ENCODE measurements around the gene MYL3. TPM values are rescaled to one million over a fixed set of nuclear protein-coding genes. Genes with fewer than 3 reads are reported as not detected.
A peak's percentile ranks its signal among the peaks of the same experiment; 100 is the strongest.
"Not testable (repeated sequence)": the region's sequence is repeated elsewhere in the genome, so short reads cannot be mapped to it uniquely, and the experiment has no call there.

Gene MYL3
- 2.9 TPM for total RNA-seq (ENCODE audit: insufficient read depth, low replicate concordance)

DNA sequence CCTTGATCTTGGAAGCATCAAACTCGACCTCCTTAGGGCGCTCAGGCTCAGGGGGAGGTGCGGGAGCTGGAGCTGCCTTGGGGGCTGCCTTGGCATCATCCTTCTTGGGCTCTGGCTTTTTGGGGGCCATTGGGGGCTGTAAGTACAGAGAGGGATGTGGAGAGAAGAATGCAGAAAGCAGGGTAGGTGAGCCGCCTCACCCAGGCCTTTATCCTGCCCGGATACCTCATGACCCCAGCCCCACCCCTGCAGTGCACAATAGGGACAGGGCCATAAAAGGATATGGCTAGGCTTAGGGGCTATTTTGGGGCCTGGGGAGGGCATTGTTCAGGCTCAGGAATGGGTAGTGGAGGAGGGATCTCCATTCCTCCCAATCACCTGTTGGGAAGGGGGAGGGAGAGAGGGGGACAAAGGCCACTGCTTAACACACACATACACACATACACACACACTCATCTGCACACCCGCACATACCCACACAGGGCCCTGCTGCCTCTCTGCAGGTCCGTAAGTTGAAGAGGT is at the start of gene MYL3:
Gene MYL3, minus strand, starts transcription at position 184 of the 522 bp plus-strand sequence. Its CDS starts 54 bp downstream, at position 130.
- no peak for DNase-seq (ENCODE audit: low spot score)

DNA sequence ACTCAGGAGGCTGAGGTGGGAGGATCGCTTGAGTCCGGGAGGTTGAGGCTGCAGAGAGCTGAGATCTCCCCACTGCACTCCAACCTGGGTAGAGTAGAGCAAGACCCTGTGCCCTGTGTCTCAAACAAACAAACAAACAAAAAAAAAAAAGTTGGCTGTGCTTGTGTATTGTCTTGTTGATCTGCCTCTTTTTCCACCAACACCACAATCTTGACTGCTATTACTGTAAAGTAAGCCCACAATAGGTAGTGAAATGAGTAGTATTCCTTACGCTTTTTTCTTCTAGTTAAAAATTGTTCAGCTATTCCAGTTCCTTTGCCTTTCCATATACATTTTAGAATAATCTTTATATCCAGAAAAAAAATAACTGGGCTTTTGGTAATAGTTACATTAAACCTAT is 49.7 kb upstream of the MYL3 start:
- no peak for DNase-seq (ENCODE audit: low spot score)

DNA sequence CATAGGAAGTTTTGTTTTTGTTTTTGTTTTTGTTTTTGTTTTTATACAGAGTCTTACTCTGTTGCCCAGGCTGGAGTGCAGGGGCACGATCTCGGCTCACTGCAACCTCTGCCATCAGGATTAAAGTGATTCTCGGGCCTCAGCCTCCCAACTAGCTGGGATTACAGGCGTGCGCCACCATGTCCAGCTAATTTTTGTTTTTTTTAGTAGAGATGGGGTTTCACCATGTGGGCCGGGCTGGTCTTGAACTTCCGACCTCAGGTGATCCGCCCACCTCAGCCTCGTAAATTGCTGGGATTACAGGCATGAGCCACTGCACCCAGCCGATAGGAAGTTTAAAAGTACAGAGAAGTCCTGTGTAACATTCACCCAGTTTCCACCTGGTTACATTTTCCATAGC is 47.7 kb upstream of the MYL3 start:
- not testable (repeated sequence) for DNase-seq (ENCODE audit: low spot score)

DNA sequence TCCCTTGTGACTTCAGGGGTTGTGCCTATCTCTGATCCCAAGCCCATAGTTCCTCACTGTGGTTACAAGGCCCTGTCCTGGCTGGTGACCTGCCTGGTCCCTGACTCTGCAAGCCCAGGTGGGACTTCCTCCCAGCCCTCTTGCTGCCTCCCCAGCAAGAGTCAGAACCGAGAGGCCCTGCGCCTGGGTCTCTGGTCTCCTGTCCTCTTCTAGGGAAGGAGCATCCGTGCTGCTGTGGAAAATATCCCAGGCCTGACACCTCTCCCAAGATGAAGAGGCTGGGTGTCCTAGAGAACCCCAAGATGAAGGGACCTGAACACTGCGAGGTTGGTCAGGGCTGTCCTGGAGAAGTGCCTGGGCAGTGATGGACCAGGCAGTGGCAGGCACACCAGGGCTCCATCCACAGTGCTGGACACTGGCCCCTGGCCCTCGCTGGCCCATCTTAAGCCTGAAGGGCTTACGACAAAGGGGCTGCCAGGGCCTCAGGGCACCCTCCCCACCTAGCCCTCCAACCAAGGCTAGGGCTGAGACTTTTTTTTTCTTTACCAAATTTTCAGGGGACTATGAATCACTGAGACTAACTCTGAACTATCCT is 47.0 kb upstream of the MYL3 start:
- no peak for DNase-seq (ENCODE audit: low spot score)

DNA sequence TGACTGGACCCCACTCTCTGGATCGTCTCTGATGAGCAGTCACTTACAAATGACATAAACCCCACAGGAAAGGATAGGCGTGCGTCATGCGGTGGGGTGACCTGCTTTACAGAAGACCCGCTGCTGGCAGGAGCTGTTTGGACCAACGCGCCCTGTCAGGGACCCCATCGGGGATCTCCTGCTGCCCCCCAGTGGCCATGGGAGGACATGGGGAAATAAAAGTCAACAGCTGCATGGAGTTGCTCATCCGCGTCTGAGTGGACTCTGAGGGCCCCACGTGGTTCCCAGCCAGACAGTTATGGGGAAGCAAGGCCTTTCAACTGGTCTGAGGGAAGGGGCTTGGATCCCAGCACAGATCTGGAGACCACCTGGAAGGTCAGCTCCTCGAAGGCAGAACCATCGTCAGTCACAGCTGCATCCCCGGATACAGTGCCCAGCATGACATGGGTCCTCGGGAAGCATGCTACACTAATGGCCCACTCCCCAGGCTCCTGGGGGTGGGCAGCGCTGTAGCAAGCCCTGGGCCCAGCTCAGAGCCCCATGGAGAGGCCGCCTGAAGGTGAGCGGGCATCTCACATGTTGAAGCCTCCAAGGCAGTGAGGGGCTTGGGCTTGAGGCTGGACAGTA is 46.4 kb upstream of the MYL3 start:
- peak; percentile 89 for DNase-seq (ENCODE audit: low spot score)

DNA sequence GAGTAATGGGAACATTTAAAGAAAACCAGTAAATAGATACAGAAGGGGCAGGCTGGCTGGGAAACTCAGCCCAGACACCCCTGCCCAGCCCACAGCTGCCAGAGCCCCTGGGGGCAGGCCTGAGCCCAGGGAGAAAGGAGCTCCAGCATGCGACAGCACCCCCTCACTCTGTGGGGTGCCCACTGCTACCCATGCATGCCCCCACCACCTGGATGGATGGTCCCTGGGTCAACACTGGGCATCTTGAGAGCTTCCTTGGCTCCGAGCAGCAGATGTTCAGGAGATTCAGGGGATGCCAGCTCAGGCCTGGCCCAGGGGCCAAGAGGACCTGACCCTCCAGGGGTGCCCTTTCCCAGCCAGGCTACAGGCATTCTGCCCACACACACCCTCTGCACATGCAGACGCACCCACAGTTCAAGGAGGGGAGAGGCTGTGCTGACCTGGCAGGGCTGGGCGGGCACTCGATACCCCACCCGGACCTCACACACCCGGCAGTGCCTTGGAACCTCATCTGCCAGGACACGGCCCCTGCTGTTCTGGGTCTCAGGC is 45.8 kb upstream of the MYL3 start:
- DNase-seq (ENCODE audit: low spot score), result no peak

DNA sequence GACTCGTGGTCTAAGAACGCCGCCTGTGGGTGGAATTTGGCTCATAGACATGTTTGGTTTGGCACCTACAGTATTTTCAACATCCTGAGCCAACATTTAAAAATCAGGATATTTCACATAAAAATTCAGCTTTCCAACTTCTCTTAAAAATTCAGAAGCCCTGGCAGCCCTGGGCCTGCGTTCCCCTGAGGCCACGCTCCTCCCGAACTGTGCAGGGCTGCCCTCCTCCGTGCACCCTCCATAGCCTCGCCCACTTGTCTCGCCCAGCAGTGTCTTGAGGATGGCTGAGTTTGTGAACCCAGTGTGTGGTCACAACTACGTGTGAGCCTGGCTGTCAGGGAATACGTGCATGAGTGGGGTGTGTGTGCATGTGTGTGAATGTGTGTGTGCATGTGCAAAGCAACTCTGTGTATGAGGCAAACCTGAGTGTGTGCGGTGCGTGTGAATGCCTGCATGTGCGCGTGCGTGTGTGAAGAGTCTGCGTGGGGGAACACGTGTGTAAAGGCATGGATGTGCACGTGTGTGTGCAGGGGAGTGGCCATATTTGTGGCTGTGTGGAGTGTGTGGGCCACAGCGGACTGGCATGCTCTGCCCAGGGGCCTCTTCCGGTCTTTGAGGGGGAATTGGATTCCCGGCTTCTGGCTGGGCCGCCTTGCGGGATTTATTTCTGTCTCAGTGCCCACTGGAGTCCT is 45.2 kb upstream of the MYL3 start:
- DNase-seq (ENCODE audit: low spot score), result no peak

DNA sequence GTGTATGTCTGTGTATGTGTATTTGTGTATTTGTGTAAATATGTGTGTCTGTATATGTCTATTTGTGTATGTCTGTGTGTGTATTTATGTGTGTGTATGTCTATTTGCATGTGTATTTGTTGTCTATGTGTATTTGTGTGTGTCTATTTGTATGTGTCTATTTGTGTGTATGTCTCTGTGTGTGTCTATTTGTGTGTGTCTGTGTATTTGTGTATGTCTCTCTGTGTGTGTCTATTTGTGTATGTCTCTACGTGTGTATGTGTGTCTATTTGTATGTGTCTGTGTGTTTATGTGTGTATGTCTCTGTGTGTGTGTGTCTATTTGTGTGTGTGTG is 44.7 kb upstream of the MYL3 start:
- no peak for DNase-seq (ENCODE audit: low spot score)

DNA sequence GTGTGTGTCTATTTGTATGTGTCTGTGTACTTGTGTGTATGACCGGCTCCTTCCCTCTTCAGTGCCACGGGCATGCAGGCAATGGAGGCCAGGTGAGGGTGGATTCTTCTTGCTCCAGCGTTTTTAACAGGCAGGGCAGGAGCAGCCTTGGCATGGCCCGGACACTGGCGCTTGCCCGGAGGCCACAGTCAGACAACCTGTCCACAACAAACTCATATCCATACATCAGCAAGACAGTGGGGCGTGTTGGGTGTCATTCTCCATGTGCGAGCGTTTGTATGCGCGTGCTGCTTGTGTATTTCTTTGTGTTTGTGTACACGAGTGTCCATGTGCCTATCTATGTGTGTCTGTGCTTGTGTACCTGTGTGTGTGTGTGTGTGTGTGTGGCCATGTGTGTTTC is 44.0 kb upstream of the MYL3 start:
- no peak for DNase-seq (ENCODE audit: low spot score)

DNA sequence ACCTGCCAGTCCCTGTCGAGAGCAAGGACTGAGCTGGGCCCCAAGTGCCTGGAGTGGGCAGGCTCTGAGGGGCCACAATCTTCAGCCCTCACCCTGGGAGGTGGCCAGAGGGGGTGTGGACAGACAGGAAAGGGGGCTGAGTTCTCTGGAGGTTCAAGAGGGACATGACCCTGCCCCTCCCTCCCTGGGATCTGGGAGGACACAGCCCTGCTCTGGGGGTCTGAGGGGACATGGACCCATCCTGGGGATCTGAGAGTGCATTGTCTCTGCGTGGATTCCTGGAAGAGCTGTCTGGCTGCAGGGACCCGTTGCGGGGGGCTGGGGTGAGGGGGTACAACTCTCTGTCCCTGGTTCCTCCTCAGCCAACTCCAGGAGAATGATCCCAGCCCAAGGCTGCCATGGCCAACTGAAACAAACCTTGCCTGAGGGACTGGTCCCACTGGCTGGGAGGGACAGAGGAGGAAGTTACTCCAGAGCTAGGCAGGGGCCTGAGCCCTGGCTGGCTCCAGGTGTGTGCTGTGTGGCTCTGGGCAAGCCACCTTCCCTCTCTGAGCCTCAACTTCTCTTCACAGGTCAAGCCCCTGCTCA is 43.3 kb upstream of the MYL3 start:
- no peak for DNase-seq (ENCODE audit: low spot score)

DNA sequence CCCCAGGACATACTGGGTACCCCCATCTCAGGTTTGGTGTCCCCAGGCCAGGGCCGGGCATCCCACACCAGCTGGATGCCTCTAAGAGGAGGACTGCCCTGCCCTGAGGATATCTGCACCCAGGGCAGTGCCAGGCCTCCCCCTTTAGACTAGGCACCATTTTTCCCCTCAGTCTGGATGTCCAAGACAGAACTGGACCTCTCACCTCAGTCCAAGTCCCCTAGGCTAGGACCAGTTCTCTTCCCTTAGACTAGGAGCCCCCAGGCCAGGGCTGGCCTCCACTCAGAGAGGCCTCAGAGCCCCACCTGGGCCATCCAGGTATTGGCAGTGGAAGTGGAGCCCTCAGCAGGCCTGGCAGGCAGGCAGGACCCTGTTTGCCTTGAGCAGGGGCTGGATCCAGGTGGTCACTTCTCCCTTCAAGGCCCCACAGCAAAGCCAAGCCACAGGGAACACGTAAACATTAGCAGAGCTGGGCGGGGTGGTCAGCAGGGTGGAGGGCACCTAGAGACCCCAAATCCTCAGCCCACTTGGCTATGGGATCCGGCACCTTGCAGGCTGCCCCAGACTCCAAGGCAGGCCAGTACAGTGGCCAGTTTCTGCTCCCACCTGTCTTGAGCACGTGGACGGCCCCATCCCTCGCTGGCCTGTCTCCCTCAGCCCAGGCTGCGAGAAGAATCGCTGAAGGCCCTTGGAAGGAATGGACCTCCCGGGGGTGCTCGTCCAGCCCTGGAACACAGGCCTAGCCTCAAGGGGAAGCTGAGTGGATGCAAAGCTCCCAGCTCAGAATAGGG is 42.6 kb upstream of the MYL3 start:
- no peak for DNase-seq (ENCODE audit: low spot score)

DNA sequence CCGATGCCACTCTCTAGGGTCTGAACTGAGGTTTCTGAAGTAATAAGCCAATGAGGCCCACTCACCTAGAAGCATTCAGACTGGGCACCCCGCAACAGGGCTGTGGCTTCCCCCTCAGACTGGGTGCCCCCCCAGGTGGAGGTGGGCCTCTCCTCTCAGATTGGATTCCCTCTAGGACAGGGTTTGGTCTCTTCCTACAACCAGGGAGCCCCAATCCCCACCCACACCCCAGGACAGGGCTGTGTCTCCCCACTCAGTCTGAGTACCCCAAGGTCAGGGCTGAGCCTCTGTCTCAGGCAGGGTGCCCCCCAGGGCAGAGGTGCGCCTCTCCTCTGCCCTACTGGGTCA is 41.9 kb upstream of the MYL3 start:
- DNase-seq (ENCODE audit: low spot score), result no peak

DNA sequence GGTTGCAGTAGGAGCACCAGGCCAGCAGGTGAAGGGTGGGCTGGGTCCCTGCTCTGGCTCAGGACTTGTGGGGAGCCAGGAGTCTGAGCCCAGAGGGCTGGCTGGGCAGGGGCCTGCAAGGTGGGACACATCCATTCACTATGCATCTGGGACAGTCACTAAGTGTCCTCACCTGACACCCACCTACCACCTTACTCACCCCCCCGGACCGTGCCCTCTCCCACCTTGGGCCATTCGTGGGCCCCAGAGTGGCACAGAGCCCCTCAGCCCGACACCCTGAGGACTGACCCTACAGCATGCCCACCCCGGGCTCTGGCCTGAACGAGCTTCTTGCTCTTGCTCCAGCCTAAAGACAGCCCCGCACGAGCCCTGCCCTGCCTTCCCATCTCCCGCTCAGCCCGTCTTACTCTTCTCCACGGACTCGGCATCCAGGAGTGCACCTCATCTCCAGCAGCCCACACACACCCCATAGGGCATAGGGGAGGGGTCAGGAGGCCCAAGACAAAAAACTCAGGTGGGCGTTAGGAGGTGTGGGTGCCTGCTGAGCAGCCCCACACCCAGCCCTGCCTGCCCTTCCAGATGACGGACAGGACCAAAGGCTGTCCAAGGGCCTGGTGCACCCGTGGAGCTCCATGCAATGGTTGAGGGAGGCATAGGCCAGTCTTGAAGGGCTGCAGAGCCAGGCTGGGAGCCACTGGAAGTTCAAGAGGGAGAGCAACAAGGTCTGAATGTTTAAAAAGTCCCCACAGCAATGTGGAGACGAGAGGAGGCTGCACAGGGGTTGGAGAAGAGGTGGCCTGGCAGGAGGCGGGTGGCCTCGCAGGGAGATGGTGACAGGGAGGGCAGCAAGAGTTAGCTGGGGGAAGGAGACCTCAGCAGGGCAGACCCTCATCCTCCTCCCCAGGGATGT is 41.3 kb upstream of the MYL3 start:
- no peak for DNase-seq (ENCODE audit: low spot score)

DNA sequence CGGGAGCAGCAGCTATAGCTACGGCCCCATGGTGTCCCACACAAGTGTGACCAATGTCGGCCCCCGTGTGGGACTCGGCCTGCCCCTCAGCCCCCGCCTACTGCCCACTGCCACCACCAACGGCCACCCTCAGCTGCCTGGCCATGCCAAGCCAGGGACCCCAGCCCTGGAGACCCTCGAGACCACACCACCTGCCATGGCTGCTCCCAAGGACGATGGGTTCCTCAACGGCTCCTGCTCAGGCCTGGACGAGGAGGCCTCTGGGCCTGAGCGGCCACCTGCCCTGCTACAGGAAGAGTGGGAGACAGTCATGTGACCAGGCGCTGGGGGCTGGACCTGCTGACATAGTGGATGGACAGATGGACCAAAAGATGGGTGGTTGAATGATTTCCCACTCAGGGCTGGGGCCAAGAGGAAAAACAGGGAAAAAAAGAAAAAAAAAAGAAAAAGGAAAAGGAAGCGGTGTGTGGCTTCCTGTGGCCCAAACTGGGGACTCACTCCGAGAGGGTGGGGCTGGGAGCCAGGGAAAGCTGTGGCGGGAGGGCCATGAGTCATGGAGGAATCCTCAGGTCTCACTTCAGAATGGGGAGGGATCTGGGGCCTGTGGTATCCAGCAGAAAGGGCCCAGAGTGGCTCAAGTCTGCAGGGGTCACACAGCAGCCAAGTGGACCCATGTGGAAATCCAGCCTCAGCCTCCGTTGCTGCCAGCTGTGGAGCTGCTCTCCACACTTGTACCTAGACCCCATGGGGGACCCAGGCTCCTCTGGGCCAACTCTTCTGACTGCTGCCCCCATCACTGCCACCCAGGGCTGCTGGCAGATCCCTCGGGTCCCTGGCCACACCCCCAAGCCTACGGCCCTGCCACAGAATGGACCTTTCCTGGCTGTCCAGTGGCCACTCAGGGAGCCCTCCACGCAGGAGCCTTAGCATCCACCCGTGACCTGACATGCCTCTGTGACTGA is 40.4 kb upstream of the MYL3 start:
- DNase-seq (ENCODE audit: low spot score), result no peak

DNA sequence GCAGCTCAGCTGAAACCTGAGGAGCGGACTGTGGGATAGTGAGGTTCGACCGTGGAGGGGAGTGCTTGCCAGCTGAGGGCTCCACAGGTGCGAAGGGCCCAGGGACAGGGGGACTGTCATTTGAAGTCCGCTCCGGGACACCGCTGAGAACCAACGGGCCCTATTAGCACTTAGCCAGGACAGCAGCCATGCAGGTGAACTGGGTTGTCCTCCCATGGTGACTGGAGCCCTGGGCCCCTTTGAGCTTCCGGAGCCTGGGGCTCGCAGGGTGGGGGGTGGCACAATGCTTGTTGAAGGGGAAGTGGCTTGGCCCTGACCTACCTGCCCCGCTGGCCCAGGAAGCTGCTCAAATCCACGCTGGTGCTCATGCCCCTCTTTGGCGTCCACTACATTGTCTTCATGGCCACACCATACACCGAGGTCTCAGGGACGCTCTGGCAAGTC is 39.0 kb upstream of the MYL3 start:
- no peak for DNase-seq (ENCODE audit: low spot score)

DNA sequence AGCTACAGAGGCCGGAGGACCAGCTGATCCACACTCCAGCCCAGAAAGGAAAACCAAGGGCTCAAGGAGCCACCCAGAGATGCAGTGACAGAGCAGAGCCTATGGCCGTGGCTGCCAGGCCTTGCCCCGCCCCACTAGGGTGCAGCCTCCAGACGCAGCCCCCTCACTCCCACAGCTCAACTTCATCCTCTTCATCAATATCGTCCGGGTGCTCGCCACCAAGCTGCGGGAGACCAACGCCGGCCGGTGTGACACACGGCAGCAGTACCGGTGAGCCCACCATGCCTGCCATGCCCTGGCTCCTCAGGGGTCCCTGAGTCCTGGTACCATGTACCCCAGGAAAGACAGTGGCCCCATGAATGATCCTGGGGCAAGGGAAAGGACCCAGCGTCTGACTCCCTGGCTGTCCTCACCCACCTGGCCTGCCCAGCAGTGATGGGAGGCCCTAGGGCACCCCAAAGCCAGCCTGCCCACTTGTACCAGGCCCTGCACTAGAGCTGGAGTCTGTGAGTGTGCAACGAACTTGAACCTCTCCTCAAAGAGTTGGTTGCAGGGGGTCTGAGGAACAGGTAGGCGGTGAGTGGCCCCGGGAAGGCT is 38.4 kb upstream of the MYL3 start:
- no peak for DNase-seq (ENCODE audit: low spot score)

DNA sequence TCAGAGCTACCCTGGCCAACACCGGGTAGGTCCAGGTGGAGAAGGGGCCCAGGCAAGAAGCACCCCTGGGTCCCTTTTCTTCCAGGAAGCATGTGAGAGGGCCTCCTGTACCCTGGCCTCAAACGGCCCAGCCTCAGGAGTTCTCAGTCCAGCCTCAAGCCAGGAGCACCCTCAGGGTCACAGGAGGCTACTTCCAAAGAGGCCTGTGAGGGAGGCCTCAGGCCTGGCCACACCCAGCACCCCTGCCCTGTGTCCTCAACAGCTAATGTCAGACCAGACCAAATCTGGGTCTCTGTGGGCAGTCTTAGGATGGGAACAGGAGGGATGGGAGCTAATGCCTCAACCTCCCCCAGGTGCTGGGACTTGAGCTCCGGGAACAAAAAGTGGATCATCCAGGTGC is 37.8 kb upstream of the MYL3 start:
- DNase-seq (ENCODE audit: low spot score), result no peak

DNA sequence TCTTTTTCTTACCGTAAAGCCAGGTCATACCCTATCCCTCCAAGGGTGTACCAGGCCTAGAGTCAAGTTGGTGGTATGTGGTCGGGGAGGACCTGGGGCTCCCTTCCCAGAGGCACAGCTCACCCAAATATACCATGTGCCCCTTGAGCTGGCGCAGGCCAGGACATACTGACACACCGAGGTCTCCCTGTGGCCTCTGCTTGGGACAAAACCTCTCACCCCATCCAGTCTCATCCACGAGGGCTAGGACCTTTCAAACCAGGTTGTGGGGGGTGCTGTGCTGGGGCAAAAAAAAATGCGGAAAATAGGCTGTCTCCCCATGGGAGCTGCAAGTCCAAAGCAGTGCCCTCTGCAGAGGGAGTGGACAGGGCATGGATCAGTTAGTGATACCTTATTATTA is 37.1 kb upstream of the MYL3 start:
- no peak for DNase-seq (ENCODE audit: low spot score)

DNA sequence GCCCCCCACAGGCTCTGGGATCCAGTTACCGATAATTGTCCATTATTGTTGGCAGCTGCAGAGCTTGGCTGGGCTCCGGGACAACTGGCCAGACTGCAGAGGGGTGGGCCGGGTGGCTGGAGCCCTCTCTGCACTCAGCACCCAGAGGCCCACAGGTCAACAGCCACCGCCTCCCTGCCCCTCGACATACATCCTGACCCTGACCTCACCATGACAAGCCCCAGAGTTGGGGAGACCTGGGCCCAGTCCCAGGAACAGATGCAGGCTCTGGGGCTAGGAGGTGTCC is 36.7 kb upstream of the MYL3 start:
- DNase-seq (ENCODE audit: low spot score), result no peak

Data from umbilical cord (tissue), 2 donors.